NCI-H1436 (cell line): ENCODE results near the gene NDUFAF8.

ENCODE experiments used
- DNase-seq: peaks from one replicate; lab custom pipeline; 2025; lab: John Stamatoyannopoulos, UW

The NDUFAF8 gene

GRCh38 chr17:81253358-81254131 lies 14.4 kb downstream of the NDUFAF8 start:
- DNase-seq, result peak; percentile 39

- DNase-seq, result no peak
Observed at GRCh38 chr17:81254955-81255717, 16.0 kb downstream of the NDUFAF8 start.

GRCh38 chr17:81256616-81257015 lies 17.5 kb downstream of the NDUFAF8 start:
- no peak for DNase-seq

- no peak for DNase-seq
Observed at GRCh38 chr17:81257533-81257932, 18.4 kb downstream of the NDUFAF8 start.

DNA sequence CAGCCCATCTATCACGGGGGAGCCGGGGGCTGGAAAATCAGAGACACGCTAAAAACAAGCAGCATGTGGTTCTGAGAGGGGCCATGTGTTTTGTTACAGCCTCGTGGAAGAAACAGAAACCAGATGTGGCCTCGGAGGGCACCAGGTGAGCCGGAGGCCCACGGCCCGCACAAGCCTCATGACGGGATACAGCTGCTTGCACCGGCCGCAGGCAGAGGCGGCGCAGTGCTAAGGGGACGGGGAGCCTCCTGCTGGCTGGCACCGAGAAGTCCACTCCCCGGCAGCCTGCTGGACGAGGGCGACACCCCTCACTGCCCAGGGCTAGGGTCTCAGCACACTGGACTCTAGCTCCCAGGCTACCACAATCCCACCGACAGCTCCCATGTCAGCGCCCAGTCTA lies 19.2 kb downstream of the NDUFAF8 start:
- no peak for DNase-seq

DNA sequence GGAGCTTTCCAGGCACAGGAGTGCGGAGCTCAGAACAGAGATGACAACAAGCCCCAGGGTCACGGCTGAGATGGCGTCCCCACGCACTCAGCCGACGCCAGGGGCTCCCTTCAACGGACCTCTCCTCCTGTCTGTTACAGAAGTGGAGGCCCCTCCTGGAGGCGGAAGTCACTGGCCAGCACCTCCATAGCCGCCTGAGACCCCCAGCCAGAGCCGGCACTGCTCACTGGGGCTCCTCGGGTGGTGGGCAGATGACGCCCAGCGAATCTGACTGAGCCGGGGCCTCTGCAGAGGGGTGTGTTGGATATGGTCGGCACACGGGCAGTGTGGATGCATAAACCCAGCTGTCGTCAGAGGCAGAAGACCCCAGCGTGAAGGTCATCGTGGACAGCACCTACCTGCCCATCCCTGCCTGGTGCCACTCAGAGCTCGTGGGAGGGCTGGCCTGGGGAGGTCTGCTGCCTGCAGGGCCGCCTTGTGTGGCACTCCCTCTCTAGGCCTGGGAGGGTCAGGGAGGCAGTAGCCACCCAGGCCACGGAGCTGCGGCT lies 20.0 kb downstream of the NDUFAF8 start:
- no peak for DNase-seq

GRCh38 chr17:81260171-81260570 lies 21.1 kb downstream of the NDUFAF8 start:
- no peak for DNase-seq

- DNase-seq, result no peak
Observed at GRCh38 chr17:81260641-81261040, 21.5 kb downstream of the NDUFAF8 start.

DNA sequence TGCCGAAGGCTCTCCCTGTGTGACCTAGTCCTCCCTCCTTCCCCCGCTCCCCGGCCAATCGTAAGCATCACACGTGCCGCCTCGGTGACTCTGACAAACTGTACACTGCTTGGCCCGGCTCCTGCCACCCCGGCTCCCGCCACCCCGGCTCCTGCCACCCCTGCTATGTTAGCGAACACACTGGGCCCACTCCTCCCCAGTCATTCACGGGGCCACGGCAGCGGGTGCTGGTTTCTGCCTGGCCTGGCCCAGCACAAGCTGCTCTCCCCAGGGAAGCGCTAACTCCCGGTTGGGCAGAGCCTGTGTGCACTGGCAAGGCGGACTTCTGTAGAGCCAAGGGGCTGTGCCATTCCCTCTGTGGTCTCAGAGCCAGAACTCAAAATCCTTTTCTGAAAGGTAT lies 22.0 kb downstream of the NDUFAF8 start:
- no peak for DNase-seq

DNA sequence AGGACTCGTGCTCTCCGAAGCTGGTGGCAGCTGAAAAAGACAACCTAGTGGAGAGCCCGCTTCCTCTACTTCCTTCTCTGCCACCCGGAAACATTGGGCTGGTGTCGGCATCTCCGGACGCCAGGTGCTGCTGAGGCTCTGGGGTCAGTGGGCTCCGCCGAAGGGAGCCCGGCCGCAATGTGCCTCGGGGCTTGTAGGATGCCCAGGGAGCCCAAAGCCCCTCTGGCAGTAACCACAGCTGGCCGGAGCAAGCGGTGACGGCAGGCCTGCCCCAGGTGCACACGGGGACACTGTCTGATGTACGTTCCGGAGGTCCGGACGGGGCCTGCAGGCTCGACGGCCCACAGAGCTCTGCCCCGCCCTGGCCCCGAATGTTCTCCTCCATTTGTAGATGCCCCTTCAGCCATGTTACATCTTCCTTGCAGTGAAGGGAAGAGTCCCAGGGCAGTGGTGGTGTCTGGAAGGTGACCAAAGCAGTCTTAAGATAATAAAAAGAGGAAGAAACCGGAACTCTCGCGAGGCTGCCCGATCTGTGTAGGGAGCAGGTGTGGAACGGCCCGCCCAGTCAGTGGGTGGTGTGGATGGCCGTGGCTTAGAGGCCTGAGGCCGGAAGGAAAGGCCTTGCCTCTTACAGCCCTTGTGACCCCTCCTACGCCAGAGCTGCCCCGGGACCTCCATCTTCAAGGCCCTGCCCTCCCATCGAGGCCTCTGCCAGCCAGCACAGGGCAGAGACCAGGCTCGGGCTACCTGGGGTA lies 22.6 kb downstream of the NDUFAF8 start:
- DNase-seq, result no peak

DNA sequence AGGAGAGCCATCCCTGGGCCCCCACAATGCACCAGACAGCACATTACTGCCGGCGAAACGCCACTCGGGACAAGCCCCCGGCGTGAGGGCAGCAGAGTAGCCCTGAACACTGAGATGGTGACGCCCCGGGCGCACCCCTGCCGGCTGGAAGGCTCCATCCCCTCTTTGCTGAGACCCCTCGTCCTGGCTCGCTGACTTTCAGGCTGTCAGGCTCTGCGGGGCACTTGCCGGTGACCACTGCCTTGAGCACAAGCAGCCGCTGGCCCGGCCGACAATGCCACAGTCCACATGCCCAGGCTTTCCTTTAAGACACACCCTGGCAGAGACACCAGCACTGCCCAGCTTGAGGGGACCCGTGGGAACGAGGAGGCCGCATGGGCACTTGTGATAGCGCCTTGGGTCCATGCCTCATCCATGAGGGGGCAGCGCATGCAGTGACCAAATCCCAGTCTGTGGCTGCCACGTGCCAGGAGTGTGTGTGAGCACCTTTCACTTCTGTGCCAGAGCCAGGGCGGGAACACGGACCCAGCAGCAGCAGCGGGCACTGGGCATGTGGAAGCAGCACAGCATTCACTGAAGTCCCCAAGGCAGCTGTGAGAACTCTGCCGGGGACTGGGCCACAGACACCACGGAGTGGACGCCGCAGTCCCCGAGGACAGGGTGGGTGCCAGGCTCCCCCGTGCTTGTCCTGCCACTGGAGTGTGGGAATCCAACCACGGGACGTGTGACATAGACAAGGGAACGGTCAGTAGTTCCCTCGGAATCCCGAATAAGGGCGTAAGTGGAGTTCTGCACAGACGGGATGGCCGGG lies 24.5 kb downstream of the NDUFAF8 start:
- no peak for DNase-seq

DNA sequence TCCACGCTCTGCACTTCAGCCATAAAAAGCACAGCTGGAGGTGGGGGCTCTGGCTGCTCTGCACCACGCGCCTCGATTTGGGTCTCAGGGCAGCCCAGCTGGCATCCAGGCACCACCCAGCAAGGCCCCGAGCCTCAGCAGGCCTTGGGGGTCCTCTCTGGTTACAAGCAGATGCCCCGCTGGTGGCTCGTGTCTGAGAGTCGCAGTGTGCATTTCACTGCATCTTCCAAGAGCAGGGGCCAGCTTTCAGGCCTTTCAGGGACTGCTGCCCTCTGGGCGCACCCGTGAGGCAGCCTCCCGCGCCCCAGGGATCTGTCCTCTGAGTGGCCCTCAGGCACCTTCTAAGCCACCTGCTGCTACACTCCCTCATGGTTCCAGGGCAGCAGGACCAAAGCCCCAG lies 25.5 kb downstream of the NDUFAF8 start:
- DNase-seq, result no peak

GRCh38 chr17:81265576-81265975 lies 26.5 kb downstream of the NDUFAF8 start:
- no peak for DNase-seq

GRCh38 chr17:81267390-81268067 lies 28.4 kb downstream of the NDUFAF8 start:
- no peak for DNase-seq

DNA sequence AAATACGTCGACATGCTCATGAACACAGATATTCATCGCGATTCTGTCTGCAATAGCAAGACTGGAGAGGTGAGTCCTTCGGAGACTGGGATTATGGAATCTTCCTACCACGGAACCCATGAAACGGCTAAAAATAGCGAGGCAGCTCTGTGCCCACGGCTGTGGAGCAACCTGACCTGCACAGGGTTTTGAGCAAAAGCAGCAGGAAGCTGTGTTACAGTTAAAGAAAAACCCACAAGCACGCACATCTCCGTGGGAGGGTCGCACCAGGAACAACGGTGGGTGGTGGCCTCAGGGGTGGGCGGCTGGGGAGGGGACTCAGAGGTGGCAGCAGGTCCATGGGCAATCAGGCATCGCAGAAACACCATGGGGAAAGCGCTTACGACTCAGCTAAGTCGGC lies 31.2 kb downstream of the NDUFAF8 start:
- DNase-seq, result no peak

DNA sequence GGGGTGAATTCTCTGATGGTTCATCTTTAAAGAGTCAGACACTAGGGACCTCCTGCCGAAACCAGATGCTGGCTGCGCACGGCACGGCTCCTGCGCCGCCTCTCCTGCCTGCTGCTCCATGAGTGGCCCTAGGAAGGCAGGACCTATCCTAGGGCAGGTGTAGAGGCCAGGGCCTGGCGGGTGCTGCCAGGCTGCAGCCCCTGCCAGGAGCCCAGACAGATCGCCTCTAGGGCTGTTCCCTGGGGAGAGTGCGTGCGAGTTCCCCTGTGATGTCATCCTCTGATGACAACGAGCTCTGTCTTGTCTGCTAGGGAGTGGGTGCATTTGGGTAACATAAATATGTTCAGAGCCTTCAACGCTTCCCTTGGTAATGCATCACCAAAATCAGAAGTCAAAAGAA lies 32.1 kb downstream of the NDUFAF8 start:
- DNase-seq, result no peak

DNA sequence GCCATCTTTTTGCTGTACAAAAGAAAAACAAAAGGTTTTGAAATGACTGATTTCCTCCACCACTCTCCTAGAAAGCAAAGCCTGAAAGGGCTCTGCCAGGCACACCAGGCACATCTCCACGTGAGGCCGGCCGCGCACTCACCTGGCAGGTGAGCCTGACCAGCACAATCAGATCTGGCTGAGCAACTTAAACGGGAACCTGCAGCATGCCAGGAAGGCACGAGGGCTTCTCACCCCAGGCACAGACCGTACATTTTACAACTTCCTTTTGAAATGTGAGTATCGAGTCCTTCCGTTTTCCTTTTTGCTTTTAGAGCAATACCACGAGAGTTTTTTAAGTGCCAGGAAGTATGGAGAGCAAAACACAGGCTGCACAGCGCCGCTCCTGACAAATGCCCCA lies 33.5 kb downstream of the NDUFAF8 start:
- no peak for DNase-seq

- no peak for DNase-seq
Observed at GRCh38 chr17:81273698-81274470, 34.8 kb downstream of the NDUFAF8 start.

DNA sequence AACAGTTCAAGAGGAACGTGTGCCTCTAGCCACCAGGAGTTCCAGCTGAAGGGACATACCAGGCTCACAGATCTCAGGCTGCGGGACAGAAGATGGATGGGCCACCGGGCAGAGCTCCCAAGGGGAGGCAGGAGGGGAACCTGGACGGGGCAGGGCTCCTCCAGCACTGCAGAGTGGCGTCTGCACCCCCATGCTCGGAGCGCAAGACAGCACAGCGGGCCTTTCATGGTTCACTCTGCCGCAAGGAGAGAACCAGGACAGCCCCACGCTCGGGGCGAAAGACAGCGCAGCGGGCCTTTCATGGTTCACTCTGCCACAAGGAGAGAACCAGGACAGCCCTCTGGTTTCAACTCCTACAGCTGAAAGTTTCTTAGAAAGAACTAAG lies 35.3 kb downstream of the NDUFAF8 start:
- DNase-seq, result no peak

GRCh38 chr17:81276781-81277180 lies 37.7 kb downstream of the NDUFAF8 start:
- no peak for DNase-seq
